Uterus (tissue), 4 donors: ENCODE results near the gene GPR55. TPM values are rescaled to one million over a fixed set of nuclear protein-coding genes. Genes with fewer than 3 reads are reported as not detected.

Experiments
- DNase-seq, 2 donors: peaks; one replicate each; pipeline ENCODE4 v3.0.0-alpha.2; 2019 to 2020
- H3K27ac ChIP-seq, 2 donors: fragments of 200-600 bp; sonication (generic); 1 replicate in 1 of 2; 2 replicates in 1 of 2; pipeline ENCODE4 v1.5.1; 2016 to 2018
- H3K27me3 ChIP-seq, 2 donors: fragments of 200-600 bp; sonication (generic); one replicate each; pipeline ENCODE4 v1.5.1; 2018 to 2019; ENCODE audit warnings: control low read depth in 1 of 2
- H3K36me3 ChIP-seq, 2 donors: fragments of 200-600 bp; sonication (generic); one replicate each; pipeline ENCODE4 v1.5.1; 2019; ENCODE audit warnings: control low read depth in 1 of 2
- H3K4me1 ChIP-seq, 2 donors: fragments of 200-600 bp; sonication (generic); one replicate each; pipeline ENCODE4 v1.5.1; 2018 to 2019; ENCODE audit warnings: control low read depth in 1 of 2
- H3K4me3 ChIP-seq, 2 donors: fragments of 200-600 bp; sonication (generic); 1 replicate in 1 of 2; 2 replicates in 1 of 2; pipeline ENCODE4 v1.5.1; 2018 to 2019; ENCODE audit warnings: mild to moderate bottlenecking in 1 of 2
- H3K9me3 ChIP-seq, 2 donors: fragments of 200-600 bp; sonication (generic); one replicate each; pipeline ENCODE4 v1.5.1; 2019; ENCODE audit warnings: control low read depth in 1 of 2
- POLR2A ChIP-seq, 2 donors: fragments of 450-650 bp; IDR thresholded peaks; one replicate each; pipeline ENCODE4 v1.6.1; 2016; ENCODE audit warnings: antibody characterized with exemption in 2 of 2, mild to moderate bottlenecking in 1 of 2, moderate library complexity in 1 of 2
- intact Hi-C: fragments of 100-400 bp; cut with DNase I; formaldehyde crosslinking; loops from one replicate; pipeline ENCODE4 v1.15.1; 2023; ENCODE audit warnings: low total_unique reads
- total RNA-seq, 4 donors: library from RNA; depleted of rRNA in 3 of 4; stranded (reverse); fragments of >200 nt in 3 of 4; gene quantifications; one replicate each; pipeline versions ENCODE4 v1.1.0 to v1.2.4, GENCODE V29; 2014 to 2023
- TF ChIP-seq, protein P1 (sequence below), 4 experiments: fragments of 200-600 bp in 2 of 4; fragments of 450-650 bp in 2 of 4; sonication (generic) in 2 of 4; IDR thresholded peaks; one replicate each; pipeline ENCODE4 v1.5.1; 2016 to 2019; ENCODE audit warnings: antibody characterized with exemption in 4 of 4, mild to moderate bottlenecking in 2 of 4, moderate library complexity in 1 of 4
- donor health status: DM: yes; HTN: yes; CAD: no.

The GPR55 gene
- total RNA-seq, 4 donors from 2014 or later = not detected

DNA sequence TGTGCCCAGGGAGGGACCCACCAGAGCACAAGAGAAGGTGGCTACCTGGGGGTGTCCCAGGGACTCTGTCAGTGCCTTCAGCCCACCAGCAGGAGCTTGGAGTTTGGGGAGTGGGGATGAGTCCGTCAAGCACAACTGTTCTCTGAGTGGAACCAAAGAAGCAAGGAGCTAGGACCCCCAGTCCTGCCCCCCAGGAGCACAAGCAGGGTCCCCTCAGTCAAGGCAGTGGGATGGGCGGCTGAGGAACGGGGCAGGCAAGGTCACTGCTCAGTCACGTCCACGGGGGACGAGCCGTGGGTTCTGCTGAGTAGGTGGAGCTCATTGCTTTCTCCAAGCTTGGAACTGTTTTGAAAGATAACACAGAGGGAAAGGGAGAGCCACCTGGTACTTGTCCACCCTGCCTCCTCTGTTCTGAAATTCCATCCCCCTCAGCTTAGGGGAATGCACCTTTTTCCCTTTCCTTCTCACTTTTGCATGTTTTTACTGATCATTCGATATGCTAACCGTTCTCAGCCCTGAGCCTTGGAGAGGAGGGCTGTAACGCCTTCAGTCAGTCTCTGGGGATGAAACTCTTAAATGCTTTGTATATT, 46.3 kb downstream of the GPR55 start:
- no peaks in the 10 kb centered on the region for H3K4me1 ChIP-seq
- TF ChIP-seq POLR2A (IDR thresholded peaks at IDR 0.05) = no peak
- TF ChIP-seq, protein P1, sequence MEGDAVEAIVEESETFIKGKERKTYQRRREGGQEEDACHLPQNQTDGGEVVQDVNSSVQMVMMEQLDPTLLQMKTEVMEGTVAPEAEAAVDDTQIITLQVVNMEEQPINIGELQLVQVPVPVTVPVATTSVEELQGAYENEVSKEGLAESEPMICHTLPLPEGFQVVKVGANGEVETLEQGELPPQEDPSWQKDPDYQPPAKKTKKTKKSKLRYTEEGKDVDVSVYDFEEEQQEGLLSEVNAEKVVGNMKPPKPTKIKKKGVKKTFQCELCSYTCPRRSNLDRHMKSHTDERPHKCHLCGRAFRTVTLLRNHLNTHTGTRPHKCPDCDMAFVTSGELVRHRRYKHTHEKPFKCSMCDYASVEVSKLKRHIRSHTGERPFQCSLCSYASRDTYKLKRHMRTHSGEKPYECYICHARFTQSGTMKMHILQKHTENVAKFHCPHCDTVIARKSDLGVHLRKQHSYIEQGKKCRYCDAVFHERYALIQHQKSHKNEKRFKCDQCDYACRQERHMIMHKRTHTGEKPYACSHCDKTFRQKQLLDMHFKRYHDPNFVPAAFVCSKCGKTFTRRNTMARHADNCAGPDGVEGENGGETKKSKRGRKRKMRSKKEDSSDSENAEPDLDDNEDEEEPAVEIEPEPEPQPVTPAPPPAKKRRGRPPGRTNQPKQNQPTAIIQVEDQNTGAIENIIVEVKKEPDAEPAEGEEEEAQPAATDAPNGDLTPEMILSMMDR (IDR thresholded peaks at IDR 0.05) = no peak
- DNase-seq = no peak
- intact Hi-C loops = no loop called here
- no peaks in the 10 kb centered on the region for H3K27me3 ChIP-seq
- H3K4me3 ChIP-seq = no peak overlapping the region
- H3K36me3 ChIP-seq = no peaks in the 10 kb centered on the region
- no peaks in the 10 kb centered on the region for H3K9me3 ChIP-seq
- H3K27ac ChIP-seq = no peak overlapping the region

DNA sequence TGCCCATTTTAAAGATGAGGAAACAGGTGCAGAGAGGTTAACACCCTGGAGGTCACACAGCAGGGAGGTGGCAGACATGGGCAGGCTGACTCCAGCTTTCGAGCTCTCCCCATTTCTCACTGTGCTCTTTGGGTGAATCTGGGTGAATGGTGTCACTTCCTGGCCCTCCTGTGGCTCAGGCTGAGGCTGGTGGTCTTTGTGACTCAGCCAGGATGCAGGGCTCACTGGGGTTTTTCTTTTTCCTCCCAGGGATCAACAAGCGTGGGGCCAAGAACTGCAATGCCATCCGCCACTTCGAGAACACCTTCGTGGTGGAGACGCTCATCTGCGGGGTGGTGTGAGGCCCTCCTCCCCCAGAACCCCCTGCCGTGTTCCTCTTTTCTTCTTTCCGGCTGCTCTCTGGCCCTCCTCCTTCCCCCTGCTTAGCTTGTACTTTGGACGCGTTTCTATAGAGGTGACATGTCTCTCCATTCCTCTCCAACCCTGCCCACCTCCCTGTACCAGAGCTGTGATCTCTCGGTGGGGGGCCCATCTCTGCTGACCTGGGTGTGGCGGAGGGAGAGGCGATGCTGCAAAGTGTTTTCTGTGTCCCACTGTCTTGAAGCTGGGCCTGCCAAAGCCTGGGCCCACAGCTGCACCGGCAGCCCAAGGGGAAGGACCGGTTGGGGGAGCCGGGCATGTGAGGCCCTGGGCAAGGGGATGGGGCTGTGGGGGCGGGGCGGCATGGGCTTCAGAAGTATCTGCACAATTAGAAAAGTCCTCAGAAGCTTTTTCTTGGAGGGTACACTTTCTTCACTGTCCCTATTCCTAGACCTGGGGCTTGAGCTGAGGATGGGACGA, 47.1 kb downstream of the GPR55 start:
- Histone ChIP-seq H3K36me3 (no peaks in the 10 kb centered on the region), H3K4me3 (no peak overlapping the region), H3K4me1 (no peaks in the 10 kb centered on the region), H3K27ac (no peak overlapping the region), H3K27me3 (no peaks in the 10 kb centered on the region), H3K9me3 (no peaks in the 10 kb centered on the region)
- no peak for DNase-seq
- TF ChIP-seq POLR2A (IDR thresholded peaks at IDR 0.05) = no peak
- TF ChIP-seq, protein P1 (IDR thresholded peaks at IDR 0.05) = no peak
- intact Hi-C loops = no loop called here

DNA sequence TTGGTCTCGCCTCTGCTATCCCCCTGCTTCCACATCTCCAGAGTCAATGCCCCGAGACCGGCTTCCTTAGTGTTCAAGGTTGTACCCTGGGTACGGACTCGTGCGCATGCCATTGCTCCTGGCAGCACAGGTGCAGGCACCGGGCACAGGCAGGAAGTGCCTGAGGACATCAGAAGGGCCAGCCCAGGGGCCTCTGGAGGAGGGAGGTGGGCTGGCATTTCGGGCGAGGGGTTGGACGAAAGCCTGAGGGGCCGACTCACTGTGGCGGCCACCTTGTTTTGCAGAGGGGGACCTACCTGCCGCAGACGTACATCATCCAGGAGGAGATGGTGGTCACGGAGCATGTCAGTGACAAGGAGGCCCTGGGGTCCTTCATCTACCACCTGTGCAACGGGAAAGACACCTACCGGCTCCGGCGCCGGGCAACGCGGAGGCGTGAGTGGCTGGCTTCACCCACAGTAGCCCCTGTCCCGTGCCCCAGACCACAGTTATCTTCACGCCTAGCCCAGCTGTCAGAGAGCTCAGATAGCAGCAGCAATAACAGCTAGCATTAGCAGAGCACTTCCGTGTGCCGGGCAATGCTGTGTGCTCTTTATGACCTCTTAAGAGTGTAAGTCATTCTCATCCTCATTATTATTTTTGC, 47.8 kb downstream of the GPR55 start:
- Histone ChIP-seq H3K27ac (no peak overlapping the region), H3K9me3 (no peaks in the 10 kb centered on the region), H3K4me1 (no peaks in the 10 kb centered on the region), H3K36me3 (no peaks in the 10 kb centered on the region), H3K4me3 (no peak overlapping the region), H3K27me3 (no peaks in the 10 kb centered on the region)
- intact Hi-C loops = no loop called here
- no peak for DNase-seq
- TF ChIP-seq, protein P1 (IDR thresholded peaks at IDR 0.05) = no peak
- TF ChIP-seq POLR2A (IDR thresholded peaks at IDR 0.05) = no peak

DNA sequence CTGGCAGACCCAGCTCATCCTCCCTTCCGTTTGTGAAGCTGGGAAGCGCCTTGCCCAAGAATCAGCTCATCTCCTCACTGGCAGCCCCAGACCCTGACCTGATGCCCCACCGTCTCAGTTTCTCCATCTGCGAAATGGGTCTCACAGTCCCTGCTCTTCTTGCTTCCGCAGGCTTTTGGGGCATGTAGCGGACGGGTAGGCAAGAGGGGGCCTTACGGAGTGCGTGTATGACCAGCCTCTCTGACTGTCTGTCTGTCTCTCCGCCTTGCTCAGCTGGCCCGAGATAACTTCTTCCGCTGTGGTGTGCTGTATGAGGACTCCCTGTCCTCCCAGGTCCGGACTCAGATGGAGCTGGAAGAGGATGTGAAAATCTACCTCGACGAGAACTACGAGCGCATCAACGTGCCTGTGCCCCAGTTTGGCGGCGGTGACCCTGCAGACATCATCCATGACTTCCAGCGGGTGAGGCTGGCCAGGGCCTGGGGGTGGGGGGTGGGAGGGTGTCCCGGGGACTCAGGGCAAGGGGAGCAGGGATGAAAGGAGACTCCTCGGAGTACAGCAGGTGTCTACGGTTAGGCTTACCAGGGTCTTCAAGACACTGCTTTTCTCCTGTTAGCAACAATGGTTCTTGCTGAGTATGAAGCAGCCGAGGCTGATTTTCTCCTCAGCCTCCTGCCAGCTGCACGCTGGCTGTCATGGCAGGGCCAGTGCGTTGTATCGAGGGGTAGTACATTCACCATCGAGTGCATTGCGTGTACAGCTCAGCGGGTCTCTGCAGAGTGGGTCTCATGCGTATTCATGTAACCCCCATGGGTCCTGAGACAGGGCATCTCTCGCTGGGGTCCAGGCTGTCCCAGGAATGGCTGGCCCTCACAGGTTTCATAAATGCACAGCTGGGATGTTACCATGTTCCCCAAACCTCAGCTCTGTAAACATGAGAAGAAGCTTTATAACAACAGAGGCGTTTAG, 49.4 kb downstream of the GPR55 start:
- H3K4me1 ChIP-seq = peaks cover 0 to 6% of the 10 kb centered on the region in 2 donors
- intact Hi-C loops = no loop called here
- TF ChIP-seq, protein P1 (IDR thresholded peaks at IDR 0.05) = no peak
- TF ChIP-seq POLR2A (IDR thresholded peaks at IDR 0.05) = no peak

More for the DNA sequence above, 49.4 kb downstream of the GPR55 start:
- Histone ChIP-seq H3K27ac (no peak overlapping the region), H3K4me3 (no peak overlapping the region), H3K27me3 (no peaks in the 10 kb centered on the region), H3K36me3 (no peaks in the 10 kb centered on the region), H3K9me3 (no peaks in the 10 kb centered on the region)
- DNase-seq = no peak
